Endometrium (tissue), 2 donors: ENCODE results near the gene MFSD2B.
"Not testable (repeated sequence)": the region's sequence is repeated elsewhere in the genome, so short reads cannot be mapped to it uniquely, and the experiment has no call there.

Experiments
- FAIRE-seq: peaks from 2 replicates; lab custom pipeline; 2012; peaks lifted over from hg19 to GRCh38; lab: Jason Lieb, UNC
- donor health status: control.
- donor health status: control.

Gene MFSD2B

GRCh38 chr2:24019729-24020128, 9.8 kb downstream of the MFSD2B start:
- no peak for FAIRE-seq

GRCh38 chr2:24020244-24020643, 10.4 kb downstream of the MFSD2B start:
- no peak for FAIRE-seq

GRCh38 chr2:24021122-24021998, 11.5 kb downstream of the MFSD2B start:
- no peak for FAIRE-seq

- FAIRE-seq, result no peak
Observed at GRCh38 chr2:24022324-24022974, 12.6 kb downstream of the MFSD2B start.

GRCh38 chr2:24022975-24023575, 13.2 kb downstream of the MFSD2B start:
- FAIRE-seq, result no peak

- no peak for FAIRE-seq
Observed at GRCh38 chr2:24024018-24024417, 14.1 kb downstream of the MFSD2B start.

GRCh38 chr2:24024996-24025663, 15.2 kb downstream of the MFSD2B start:
- FAIRE-seq, result no peak

- FAIRE-seq, result no peak
Observed at GRCh38 chr2:24026233-24026632, 16.3 kb downstream of the MFSD2B start.

GRCh38 chr2:24038786-24039499, 29.1 kb downstream of the MFSD2B start:
- no peak for FAIRE-seq

- FAIRE-seq, result no peak
Observed at GRCh38 chr2:24040511-24040910, 30.6 kb downstream of the MFSD2B start.

GRCh38 chr2:24043133-24043532, 33.2 kb downstream of the MFSD2B start:
- not testable (repeated sequence) for FAIRE-seq

- FAIRE-seq, result no peak
Observed at GRCh38 chr2:24045511-24046508, 35.9 kb downstream of the MFSD2B start.

- FAIRE-seq, result no peak
Observed at GRCh38 chr2:24046599-24046929, 36.7 kb downstream of the MFSD2B start.

GRCh38 chr2:24046930-24047702, 37.2 kb downstream of the MFSD2B start, which contains the start of gene WDCP:
TSS of gene WDCP (minus strand) at chr2:24047391. CDS start at chr2:24039494, 7,897 bp downstream.
- FAIRE-seq, result peak; percentile 93

- no peak for FAIRE-seq
Observed at GRCh38 chr2:24047703-24048033, 37.8 kb downstream of the MFSD2B start.

GRCh38 chr2:24048769-24049484, 39.0 kb downstream of the MFSD2B start:
- FAIRE-seq, result no peak

GRCh38 chr2:24049485-24050021, 39.7 kb downstream of the MFSD2B start, which contains the start of gene FKBP1B:
TSS of gene FKBP1B (plus strand) at chr2:24049741. CDS start at chr2:24049850, 109 bp downstream.
- FAIRE-seq, result no peak

- FAIRE-seq, result no peak
Observed at GRCh38 chr2:24050041-24050979, 40.4 kb downstream of the MFSD2B start.
